GM19438 (cell line): ENCODE results near the gene EFHD1.
"Not testable (repeated sequence)": the region's sequence is repeated elsewhere in the genome, so short reads cannot be mapped to it uniquely, and the experiment has no call there.

ENCODE experiments used
- ATAC-seq: cut with Tn5 transposase; IDR thresholded peaks from one replicate; pipeline ENCODE4 v1.9.1; 2021; ENCODE audit warnings: low read depth; ENCODE audit not compliant: unreplicated experiment

The EFHD1 gene

DNA sequence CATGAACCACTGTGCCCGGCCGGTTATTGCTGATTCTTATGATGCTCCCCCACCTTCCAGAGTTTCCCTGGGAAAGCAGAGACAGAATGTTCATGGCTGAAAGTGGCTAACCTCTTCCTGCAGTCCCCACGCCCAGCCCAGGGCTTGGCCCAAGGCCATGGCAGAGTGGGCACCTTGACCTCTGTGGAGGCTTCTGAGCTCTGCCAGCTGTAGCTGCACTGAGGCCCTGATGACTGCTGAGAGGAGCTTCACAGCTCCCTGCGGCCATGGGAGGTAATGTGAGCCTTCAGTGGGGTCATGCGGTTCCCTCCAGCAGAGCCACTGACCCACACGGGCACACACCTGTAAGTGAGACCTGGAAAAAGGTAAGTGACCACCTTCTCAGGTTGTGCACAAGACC, 13.3 kb downstream of the EFHD1 start:
- no peak for ATAC-seq

DNA sequence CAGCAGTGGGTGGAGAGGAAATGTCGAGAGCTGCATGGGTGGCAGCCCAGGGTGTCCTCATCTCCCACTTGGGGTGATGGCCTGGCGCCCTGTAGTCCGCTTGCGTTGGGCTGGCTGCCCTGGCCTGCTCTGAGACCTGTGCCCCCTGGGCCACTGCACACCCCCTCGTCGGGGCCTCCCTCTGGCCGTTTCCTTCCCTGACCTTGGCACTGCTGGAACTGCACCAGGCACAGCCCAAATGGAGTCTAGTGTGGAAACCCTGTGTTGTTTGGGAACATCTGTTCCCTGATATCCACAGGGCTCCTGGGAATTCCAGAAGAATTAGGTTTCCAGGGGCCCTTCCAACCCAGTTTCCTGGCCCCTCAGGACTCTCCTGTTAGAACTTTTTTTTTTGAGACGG, 13.9 kb downstream of the EFHD1 start:
- ATAC-seq = no peak

DNA sequence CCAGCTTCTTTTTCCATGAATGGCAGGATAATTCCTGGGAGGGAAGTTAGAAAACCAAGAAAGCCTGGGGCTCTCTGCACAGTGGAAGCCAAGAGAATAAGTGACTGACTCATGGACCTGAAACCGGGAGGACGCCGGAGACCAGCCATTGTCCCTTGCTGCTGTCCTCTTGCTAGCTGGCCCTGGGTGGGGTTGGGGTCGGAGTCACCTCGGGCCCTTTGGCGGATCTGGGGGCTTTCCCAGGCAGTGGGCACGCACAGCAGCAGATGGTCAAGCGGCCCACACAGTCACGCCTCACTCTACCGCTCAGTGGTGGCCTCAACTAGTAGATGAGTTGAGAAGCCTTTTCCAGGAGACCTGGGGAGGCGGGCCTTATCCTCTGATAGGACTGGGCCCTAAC, 15.6 kb downstream of the EFHD1 start:
- ATAC-seq = no peak

DNA sequence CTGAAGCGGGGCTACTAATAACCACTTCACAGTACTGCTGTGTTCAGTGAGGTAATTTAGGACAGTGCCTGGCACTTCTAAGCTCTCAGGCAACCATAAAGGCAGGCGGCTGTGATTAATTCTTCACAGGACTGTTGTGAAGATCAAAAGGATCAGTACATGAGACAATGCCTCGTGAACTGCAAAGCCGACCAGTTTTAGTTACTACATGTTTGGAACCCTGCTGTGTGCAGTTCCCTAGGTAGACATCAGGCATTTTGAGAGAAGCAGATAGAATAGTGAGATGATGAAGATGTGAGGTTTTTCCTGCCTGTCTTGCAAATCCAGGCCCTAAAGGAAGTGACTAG, 19.1 kb downstream of the EFHD1 start:
- no peak for ATAC-seq

DNA sequence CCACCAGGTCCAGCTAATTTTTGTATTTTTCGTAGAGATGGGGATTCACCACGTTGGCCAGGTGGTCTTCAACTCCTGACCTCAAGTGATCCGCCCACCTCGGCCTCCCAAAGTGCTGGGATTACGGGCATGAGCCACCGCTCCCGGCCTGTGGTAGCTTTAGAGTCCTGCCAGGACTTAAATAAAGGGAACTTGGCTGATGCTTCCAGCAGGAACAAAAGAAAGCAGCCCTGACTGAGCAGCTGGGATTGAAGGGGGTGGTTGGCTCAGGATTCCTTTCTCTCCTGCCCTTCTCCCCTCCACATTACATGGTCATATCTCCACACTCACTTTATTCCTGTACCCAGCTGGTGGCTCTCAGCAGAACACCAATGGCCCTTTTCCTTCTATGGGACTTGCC, 20.0 kb downstream of the EFHD1 start:
- no peak for ATAC-seq

DNA sequence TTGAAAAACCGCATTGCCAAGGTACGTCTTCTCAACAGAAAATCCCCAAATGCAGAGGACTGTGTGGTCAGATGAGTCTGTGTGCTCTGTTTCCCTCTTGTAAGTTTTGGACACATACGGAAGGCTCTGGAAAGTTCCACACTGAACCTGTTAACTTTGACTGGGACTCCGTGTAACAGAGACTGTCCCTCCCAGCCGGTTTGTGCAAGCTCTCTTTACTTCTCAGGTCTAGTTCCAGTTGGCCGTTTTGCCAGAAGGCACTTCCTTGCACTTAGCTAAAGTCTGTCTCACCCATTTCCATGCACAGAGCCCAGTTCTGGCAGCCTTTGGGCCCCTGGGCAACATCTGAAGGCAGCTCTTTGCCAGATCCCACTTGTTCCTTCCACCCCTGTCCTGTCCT, 22.0 kb downstream of the EFHD1 start:
- ATAC-seq = no peak

DNA sequence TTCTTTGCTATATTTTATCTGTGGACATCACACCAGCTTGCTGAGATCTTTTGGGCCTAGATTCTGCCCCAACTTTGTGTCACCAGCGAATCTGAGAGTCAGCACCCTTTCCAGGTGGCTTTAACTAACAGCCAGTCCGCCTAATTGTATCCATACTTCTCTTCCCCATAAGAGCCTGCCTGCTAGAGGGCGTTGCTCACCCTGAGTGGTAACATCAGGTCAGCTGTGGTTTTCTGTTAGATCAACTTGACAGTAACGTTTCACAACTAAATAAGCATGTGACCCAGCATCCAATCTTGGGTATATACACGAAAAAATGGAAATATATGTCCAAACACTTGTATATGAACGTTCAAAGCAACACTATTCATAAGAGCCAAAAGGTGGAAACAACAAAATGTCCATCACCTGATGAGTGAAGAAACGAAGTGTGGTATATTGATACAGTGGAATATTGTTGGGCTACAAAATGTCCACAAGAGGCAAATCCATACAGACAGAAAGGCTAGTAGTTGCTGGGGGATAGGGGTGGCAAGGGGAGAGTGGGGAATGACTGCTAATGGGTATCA, 24.9 kb downstream of the EFHD1 start:
- ATAC-seq = no peak

DNA sequence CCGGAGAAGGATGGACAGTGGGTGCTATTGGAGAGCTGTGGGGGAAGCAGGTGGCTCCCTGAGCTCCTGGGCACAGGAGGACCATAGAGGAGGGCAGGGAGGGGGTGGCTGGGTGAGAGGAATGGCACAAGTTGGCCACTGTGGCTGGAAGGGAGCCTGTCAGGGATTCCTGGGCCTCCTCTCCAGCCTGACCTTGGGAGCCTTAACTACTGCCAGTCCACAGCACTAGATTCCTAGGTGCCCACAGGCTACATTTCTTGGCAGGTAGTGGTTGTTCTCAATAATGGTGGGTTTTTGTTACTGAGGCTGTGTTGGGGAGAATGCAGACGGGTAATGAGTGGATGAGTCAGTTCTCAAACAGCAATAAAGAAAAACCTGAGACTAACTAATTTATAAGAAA, 26.0 kb downstream of the EFHD1 start:
- no peak for ATAC-seq

DNA sequence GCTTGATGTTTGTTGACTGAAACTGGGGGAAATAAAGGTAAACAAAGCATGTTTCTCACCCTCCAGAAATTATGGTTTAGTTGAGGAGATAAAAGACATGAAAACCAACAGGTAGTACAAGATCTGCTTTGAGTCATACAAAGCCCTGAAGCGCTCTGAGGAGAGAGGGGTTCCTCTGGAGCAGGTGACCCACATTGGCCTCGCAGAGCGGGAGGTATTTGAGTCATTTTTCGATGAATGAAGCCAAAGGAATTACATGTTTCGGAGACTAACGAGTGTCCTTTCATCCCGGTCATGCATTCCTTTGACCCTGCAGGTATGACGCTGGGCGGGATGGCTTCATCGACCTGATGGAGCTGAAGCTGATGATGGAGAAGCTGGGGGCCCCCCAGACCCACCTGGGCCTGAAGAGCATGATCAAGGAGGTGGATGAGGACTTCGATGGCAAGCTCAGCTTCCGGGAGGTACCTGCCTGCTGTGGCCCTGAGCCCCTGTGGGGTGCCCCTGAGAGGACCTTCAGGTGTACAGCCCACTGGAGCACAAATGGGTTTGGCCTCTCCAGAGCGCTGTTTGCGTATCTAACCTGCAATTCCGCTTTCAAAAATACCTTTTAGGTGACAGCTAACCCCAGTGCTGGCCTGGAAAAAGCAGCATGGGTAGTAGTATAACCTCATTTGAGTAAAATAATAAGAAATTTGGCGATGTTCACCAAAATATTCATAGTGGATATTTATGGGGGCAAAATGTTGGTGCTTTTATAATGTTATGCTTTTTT, 29.3 kb downstream of the EFHD1 start:
- ATAC-seq = no peak

DNA sequence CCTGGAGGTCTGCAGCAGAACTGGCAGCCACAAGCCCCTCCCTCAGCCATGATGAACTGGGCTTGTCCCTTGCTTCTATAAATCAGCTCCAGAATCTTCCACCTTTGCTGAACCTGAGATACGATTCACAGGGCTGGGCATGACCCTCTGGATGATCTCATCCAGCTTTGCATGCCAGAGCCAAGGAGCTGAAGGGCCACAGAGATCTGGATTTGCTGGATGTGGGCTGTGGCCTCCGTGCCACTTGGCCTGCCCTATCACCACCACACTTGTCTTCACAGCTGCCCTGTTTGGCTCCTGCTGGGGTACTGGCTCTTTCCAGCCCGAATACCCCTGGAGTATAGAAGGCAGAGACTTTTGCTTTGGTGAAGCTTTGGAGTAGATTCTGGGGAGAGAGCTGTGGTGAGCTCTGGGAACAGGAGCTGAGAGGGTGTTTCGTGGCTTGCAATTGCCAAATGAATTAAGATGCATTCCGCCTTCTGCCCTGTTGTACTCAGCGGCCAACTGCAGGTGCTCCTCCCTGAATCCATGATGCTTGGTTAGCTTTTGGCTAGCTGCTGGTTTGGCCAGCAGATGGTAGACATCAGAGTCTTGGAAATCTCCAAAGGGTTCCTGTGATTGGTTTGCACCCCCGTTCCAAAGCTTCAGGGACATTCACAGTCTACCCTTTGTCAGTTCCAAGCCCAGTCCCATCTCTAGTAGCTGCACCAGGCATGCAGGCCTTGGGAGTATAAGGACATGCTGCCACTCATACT, 32.8 kb downstream of the EFHD1 start:
- no peak for ATAC-seq

DNA sequence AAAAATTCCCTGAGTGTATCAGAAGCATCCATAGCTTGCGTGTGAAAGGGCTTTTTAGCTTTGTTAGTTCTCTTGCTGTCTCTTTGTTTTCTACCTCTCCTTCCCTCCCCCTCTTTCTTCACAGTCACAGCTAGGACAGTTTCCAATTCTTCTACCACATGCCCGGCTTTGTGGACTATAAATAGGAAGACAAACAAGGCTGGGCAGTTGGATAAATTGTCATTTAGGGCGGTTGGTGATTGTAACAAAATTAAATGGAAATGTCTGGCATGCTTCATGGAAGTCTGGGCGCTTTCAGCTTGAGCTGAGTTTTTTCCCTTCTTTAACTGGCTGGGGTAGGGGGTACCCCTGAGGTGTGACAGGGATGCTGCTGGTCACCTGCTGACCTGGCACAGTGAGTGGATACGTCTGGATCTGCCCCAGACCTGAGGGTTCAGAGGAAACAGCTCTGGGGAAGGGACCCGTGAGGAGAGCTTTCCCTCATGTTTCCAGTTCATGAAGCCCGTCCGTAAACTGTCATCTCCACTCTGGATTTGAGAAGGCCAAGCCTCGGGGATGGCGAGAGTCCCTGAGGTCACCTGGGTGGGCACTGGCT, 34.7 kb downstream of the EFHD1 start:
- ATAC-seq = no peak

DNA sequence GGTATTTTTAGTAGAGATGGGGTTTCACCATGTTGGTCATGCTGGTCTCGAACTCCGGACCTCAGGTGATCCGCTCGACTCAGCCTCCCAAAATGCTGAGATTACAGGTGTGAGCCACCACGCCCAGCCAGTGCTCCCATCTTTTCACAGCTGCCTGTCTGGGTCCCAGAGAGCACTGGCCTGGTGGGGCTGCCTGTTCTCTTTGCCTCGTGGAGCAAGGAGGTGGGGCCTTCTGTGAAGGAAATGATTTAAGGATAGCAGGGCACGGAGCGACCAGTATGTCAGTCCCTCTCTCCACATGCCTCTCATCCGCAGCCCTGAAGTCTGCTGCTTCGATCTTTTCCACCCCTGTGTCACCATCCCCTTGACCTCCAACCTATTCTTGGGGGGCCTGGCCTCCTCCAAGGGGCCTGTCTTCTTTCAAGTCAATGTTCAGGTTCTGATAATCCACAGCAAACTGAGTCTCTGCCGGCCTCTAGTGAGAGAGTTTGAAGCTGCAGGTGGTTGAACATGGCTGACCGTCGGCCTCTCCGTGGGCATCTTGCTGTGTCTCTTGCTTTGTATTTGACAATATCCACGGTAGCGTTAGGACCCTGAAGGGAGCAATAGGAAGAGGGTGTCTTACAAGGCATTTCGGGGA, 35.5 kb downstream of the EFHD1 start:
- no peak for ATAC-seq

DNA sequence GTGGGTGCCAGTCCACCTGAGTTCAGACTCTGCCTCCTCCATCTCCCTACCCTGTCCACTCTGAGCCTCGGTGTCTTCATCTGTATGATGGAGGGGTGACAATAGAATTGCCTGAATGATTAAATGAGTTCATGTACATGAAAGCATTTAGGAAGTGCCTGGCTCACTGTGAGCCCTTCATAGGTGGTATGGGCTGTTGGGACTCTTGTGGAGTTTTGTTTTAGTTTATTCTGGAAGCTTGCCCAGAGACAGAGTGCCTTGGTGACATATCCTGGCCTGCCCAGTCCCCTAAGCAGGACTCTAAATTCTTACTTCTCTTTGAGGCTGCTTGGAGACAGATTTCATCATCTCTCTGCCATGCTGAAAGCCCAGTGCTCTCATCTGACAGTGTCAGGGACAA, 39.2 kb downstream of the EFHD1 start:
- no peak for ATAC-seq

DNA sequence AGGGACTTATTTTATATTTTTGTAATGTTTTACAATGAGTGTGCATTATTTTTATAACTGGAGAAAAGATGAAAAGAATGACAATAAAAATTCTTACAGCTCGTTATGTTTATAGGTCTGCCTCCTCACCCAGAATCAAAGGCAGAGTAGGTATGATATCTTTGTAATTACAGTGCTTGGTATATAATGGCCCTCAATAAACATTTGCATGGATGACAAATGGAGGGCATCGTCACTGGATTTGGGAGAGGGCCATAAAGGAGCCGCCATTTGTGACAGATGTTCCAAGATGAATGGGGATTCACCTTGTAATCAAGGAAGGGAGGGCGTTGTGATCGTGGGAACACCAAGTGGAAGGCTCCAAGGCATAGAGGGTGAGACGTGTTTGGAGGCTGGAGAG, 41.1 kb downstream of the EFHD1 start:
- ATAC-seq = no peak

DNA sequence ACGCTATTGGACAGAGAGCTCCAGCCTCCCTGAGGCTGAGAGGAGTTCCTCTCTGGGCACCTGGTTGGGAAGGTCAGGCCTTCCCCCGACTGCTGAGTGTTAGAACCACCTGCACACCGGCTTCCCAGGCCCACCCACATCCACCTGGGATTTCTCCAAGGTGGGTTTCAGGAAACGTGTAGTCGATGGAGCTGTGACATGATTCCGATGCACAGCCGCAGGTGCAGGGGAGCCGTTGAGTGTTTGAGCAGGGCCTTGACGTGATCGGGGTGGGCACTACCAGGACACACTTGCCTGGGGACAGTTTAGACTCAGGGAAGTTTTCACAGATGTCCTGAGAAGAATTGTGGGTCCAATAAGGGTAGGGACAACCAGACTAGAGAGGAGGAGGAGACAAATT, 42.0 kb downstream of the EFHD1 start:
- ATAC-seq = no peak

DNA sequence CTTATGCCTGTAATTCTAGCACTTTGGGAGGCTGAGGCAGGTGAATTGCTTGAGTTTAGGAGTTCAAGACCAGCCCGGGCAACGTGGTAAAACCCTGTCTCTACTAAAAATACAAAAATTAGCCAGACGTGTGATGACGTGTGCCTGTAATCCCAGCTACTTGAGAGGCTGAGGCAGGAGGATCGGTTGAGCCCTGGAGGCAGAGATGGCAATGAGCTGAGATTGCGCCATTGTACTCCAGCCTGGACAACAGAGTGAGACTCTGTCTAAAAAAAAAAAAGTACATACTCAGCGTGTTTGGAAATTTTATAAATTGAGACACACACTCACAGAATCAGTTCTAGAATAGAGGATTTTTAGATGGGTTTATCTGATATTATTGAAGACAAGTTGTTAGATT, 46.6 kb downstream of the EFHD1 start:
- no peak for ATAC-seq

DNA sequence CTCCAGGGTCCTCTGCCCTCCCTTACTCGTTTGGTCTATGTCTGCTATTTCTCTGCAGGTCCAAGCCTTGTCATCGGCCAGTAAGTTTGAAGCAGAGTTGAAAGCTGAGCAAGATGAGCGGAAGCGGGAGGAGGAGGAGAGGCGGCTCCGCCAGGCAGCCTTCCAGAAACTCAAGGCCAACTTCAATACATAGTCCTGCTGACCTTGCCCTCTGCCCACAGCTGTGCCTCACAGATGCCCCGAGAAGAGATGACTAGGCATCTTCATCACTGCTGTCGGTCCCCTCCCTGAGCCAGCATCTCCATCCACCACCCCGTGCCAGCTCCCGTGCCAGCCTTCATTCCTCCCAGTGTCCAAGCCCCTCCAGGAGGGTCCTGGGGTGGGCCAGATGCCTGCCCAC, 48.1 kb downstream of the EFHD1 start:
- ATAC-seq = no peak

DNA sequence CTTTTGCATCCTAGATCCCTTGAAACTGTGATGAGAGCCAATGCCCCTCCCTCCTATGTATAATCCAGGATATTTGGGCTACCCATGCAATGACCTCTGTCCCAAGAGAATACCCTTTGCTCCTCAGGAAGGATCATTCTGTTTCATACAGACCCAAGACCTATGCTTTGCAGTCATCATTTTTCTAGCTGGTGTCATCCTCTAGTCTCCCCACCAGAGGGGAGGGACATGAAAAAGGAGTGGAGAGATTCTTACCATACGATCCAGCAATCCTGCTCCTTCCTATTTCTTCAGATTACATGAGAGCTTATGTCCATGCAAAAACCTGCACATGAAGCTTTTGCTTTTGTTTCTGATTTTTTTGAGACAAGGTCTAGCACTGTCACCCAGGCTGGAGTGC, 50.0 kb downstream of the EFHD1 start:
- no peak for ATAC-seq

DNA sequence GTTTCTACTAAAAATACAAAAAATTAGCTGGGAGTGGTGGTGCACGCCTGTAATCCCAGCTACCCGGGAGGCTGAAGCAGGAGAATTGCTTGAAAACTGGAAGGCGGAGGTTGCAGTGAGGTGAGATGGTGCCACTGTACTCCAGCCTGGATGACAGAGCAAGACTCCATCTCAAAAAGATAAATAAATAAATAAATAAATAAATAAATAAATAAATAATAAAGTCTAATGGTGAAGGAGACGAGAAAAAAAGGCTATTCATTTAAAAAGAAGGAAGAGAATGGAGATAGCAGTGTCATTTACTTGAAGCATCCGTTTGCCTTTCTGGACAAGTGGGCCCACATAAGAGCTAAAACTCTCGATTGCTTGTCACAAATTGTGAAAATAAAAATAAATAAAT, 52.0 kb downstream of the EFHD1 start:
- not testable (repeated sequence) for ATAC-seq

DNA sequence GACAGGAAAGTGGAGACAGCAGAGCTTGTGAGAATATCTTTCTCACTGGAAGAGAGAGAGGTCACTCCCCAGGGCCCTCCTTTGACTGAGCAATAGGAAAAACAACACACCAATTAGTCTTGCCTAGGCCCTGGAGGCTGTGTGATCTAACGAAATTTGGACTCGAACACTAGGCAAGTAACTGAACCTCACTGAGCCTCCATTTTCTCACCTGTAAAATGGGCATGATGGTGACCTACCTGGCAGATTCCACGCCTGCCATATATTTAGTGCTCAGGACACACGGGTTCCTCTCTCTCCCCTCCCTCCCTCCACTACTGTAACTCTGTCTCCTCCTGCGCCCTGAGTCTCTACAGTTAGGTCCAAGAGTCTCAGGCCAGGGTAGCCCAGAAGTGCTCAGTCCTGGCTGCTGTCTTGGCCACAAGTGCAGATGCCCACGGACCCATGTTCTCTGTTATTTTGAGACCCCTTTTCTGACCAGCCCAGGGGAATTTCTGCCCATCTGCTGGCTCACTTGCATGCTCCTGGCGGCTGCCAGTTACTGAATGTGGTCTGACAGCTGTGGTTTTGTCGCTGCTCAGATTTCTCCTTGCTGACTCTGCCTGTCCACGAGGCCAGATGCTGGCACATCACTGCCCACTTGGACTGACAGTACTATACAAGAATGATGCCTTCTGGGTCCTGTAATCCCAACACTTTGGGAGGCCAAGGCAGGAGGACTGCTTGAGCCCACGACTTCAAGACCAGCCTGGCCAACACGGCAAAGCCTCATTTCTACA, 54.2 kb downstream of the EFHD1 start:
- no peak for ATAC-seq
